ENCODE results near the gene DCDC2C.

DCDC2C gene

GRCh38 chr2:3703236-3703756, at the start of gene DCDC2C:
DCDC2C (plus strand) TSS chr2:3703575; CDS start chr2:3703752, 177 bp downstream.
- no peak for DNase-seq

- no peak for DNase-seq
Measured at GRCh38 chr2:3654011-3654410, 49.4 kb upstream of the DCDC2C start.

- DNase-seq, result no peak
Measured at GRCh38 chr2:3654531-3655225, 48.7 kb upstream of the DCDC2C start.

GRCh38 chr2:3655871-3656761, 47.3 kb upstream of the DCDC2C start:
- DNase-seq, result no peak

- DNase-seq, result peak in 32 of 58 donors; percentile 5 to 61 (median 34)
Measured at GRCh38 chr2:3656762-3657721, 46.3 kb upstream of the DCDC2C start.

GRCh38 chr2:3657881-3658280, 45.5 kb upstream of the DCDC2C start, which contains the start of gene ALLC:
ALLC (plus strand) TSS chr2:3658200; CDS start chr2:3671158, 12,958 bp downstream.
- DNase-seq, result no peak

GRCh38 chr2:3659447-3660432, 43.6 kb upstream of the DCDC2C start:
- peak in 1 of 58 donors; percentile 20 for DNase-seq

GRCh38 chr2:3660640-3661039, 42.7 kb upstream of the DCDC2C start:
- DNase-seq, result peak in 1 of 58 donors; percentile 22

- DNase-seq, result no peak
Measured at GRCh38 chr2:3661149-3661660, 42.2 kb upstream of the DCDC2C start.

GRCh38 chr2:3662239-3662638, 41.1 kb upstream of the DCDC2C start:
- DNase-seq, result no peak

GRCh38 chr2:3664118-3664517, 39.3 kb upstream of the DCDC2C start:
- no peak for DNase-seq

- DNase-seq, result no peak
Measured at GRCh38 chr2:3664925-3665324, 38.5 kb upstream of the DCDC2C start.

GRCh38 chr2:3665886-3666612, 37.3 kb upstream of the DCDC2C start:
- DNase-seq, result no peak

- DNase-seq, result no peak
Measured at GRCh38 chr2:3666613-3666975, 36.8 kb upstream of the DCDC2C start.

- no peak for DNase-seq
Measured at GRCh38 chr2:3667151-3667631, 36.2 kb upstream of the DCDC2C start.

- DNase-seq, result no peak
Measured at GRCh38 chr2:3669656-3670055, 33.7 kb upstream of the DCDC2C start.

- DNase-seq, result no peak
Measured at GRCh38 chr2:3670376-3670775, 33.0 kb upstream of the DCDC2C start.

GRCh38 chr2:3670941-3671340, 32.4 kb upstream of the DCDC2C start:
- DNase-seq, result no peak
